ENCODE data around the gene NENF.

Gene NENF

DNA sequence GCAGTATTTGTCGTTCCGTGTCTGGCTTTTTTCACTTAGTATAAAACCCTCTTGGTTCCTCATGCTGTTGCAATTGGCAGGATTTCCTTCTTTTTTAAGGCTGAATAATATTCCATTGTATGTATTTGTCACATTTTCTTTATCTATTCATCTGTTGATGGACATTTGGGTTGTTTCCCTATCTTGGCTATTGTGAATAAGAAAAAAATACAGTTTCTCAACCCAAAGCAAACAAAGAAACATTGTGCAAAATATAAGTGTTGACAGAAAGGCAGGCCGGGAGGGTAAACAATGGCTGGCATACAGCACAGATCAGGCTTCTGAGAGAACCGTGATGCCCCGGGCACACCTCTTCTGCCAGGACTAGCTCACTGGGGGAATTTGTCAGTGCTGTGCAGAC is 26.9 kb downstream of the NENF start:
- TF ChIP-seq, protein P1, sequence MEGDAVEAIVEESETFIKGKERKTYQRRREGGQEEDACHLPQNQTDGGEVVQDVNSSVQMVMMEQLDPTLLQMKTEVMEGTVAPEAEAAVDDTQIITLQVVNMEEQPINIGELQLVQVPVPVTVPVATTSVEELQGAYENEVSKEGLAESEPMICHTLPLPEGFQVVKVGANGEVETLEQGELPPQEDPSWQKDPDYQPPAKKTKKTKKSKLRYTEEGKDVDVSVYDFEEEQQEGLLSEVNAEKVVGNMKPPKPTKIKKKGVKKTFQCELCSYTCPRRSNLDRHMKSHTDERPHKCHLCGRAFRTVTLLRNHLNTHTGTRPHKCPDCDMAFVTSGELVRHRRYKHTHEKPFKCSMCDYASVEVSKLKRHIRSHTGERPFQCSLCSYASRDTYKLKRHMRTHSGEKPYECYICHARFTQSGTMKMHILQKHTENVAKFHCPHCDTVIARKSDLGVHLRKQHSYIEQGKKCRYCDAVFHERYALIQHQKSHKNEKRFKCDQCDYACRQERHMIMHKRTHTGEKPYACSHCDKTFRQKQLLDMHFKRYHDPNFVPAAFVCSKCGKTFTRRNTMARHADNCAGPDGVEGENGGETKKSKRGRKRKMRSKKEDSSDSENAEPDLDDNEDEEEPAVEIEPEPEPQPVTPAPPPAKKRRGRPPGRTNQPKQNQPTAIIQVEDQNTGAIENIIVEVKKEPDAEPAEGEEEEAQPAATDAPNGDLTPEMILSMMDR (IDR thresholded peaks at IDR 0.05; ENCODE audit: control insufficient read depth, extremely low read depth, insufficient read depth) = no peak

DNA sequence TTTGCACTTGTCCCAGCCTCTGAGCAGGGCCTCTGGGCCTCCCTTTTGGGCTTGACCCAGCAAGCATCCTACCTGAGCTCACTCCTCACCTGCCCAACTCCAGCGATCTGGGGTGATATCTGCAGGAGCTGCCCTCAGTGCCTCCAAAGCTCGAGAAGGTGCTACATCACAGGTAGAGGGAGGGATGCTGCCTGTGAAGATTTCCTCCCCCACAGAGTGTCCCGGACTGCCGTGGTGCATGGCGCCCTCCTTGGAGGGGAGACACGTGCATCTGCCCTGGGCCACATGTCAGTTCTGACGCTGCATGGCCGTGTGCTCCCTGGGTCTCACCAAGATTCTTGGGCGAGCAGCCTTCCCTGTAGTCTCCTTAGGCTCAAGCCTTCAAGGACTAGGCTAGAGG is 27.7 kb downstream of the NENF start:
- DNase-seq (ENCODE audit: low read depth) = no peak
- TF ChIP-seq, protein P1 (IDR thresholded peaks at IDR 0.05; ENCODE audit: control insufficient read depth, extremely low read depth, insufficient read depth) = no peak
- H3K4me3 ChIP-seq (ENCODE audit: low read depth, low read length) = no peak overlapping the region

More for the DNA sequence above, 26.9 kb downstream of the NENF start:
- no peak overlapping the region for H3K4me3 ChIP-seq (ENCODE audit: low read depth, low read length)
- DNase-seq (ENCODE audit: low read depth) = no peak

DNA sequence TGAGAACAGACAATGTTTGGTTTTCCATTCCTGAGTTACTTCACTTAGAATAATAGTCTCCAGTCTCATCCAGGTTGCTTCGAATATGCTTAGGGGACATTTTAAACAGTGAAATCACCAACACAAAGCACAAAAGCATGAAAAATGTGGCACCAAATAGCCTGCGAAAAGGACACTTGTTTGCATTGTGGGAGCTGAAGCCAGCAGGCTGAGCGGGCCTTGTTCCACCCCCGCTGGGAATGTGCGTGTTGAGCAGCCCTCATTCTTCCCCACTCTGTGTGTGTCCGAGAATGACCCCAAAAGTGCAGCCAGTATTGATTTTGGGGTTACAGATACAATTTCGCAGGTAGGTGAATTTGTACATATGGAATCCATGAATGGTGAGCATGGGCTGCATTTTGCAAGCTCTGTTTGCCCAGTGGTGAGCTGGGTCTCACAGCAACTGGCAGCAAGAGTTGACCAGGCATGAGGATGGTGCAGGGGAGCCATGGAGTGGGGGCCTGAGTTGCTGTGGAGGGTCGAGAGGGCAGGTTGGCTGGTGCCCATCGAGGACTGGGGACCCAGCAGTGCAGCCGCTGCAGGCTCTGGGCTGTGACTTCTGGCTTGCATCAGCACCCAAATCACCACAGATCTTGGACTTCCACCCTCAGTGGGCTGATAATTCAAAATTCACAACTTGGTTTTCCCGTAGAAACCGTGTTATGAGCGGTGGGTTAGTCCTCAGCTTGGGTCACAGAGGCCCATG is 29.4 kb downstream of the NENF start:
- no peak for DNase-seq (ENCODE audit: low read depth)

DNA sequence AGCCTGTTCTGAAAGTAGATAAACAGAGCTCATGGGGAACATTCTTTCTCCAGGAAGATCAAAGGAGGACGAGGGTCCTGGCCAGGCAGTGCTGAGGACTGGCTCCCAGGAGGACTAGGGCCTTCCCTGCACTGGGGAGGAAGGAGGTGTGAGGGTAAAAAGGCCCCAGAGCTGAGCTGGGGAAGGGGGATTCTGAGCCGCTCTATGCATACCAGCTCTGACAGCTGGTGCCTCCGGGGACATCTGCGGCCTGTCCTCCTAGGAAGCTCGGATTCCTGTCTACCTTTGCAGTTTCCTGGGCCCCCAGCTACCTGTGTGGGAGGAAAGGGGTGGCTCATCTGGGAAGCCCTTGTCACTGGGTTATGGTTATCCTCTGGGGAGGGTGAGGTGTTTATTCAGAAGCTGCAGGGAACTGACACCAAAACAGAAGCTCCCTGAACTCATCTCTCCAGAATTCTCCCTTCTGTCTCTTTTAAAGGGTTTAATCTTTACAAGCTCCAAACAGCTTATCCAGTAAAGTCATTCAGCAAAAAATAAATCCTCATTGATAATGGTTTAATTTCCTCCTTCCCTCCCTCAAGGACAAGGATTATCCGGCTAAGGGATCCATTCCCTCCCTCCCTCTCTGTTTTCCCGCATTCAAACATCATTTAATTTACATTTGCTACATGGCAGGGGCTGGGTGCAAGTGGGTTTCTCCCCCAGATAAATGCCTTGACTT is 31.0 kb downstream of the NENF start:
- TF ChIP-seq, protein P1 (IDR thresholded peaks at IDR 0.05; ENCODE audit: control insufficient read depth, extremely low read depth, insufficient read depth) = no peak
- no peak overlapping the region for H3K4me3 ChIP-seq (ENCODE audit: low read depth, low read length)
- no peak for DNase-seq (ENCODE audit: low read depth)

More for the DNA sequence above, 29.4 kb downstream of the NENF start:
- no peak overlapping the region for H3K4me3 ChIP-seq (ENCODE audit: low read depth, low read length)
- TF ChIP-seq, protein P1 (IDR thresholded peaks at IDR 0.05; ENCODE audit: control insufficient read depth, extremely low read depth, insufficient read depth) = no peak

DNA sequence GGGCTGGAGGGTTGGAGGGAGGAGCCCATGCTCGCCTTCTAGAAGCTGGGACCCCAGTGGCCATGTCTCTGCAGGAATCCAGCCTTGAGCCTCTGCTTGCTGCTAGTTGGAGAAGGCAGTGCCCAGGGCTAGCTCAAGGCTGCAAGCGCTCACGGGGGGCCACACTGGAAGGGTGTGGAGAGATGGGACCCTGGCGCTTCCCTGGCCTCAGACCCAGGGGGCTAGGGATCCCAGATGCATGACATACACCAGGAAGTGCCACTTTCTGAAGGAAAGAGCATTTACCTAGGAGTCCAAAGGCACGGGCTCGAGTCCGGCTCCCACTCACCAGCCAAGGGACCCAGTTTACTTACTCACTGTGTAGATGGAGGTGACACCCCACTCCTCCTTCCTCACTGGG is 32.6 kb downstream of the NENF start:
- no peak for DNase-seq (ENCODE audit: low read depth)
- TF ChIP-seq, protein P1 (IDR thresholded peaks at IDR 0.05; ENCODE audit: control insufficient read depth, extremely low read depth, insufficient read depth) = no peak

DNA sequence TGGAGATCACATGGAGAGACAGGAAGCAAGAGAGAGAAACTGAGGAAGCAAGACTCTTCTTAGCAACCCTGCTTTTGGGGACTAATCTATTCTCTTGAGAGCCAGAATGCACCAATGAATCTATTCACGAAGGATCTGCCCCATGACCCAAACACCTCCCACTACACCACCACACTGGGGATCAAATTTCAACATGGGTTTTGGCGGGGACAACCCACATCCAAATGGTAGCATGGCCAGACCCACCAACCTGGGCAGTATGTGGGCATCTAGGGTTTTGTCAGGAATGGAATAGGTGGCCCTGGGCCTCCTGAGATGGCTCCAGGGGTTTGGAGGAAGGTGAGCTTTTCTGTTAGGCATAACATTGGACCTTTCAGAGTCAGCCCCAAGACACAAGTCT is 33.7 kb downstream of the NENF start:
- TF ChIP-seq, protein P1 (IDR thresholded peaks at IDR 0.05; ENCODE audit: control insufficient read depth, extremely low read depth, insufficient read depth) = no peak
- no peak overlapping the region for H3K4me3 ChIP-seq (ENCODE audit: low read depth, low read length)
- no peak for DNase-seq (ENCODE audit: low read depth)

More for the DNA sequence above, 32.6 kb downstream of the NENF start:
- no peak overlapping the region for H3K4me3 ChIP-seq (ENCODE audit: low read depth, low read length)

Measured in LNCaP clone FGC (cell line).